ENCODE results near the gene CCNF. TPM values are rescaled to one million over a fixed set of nuclear protein-coding genes. Genes with fewer than 3 reads are reported as not detected.

The CCNF gene
- polyA plus RNA-seq, 1 donor from 2014 or later, result 5.2 TPM

GRCh38 chr16:2452650-2453049, 23.4 kb downstream of the CCNF start:
- no peaks in the 10 kb centered on the region for H3F3A ChIP-seq (ENCODE audit: insufficient read depth, low read length, poor library complexity, severe bottlenecking)
- H3K27ac ChIP-seq (ENCODE audit: low read length), result no peak overlapping the region
- TF ChIP-seq REST (IDR thresholded peaks at IDR 0.05; ENCODE audit: borderline replicate concordance), result no peak
- no peaks in the 10 kb centered on the region for H3K36me3 ChIP-seq (ENCODE audit: insufficient read depth, low read length)
- no peaks in the 10 kb centered on the region for H3K27me3 ChIP-seq (ENCODE audit: insufficient read depth, low read depth, low read length)
- no peak overlapping the region for H3K9ac ChIP-seq (ENCODE audit: low read length)
- no peak overlapping the region for H3K4me3 ChIP-seq (ENCODE audit: low read length)
- H3K9me3 ChIP-seq (ENCODE audit: low read length), result no peaks in the 10 kb centered on the region
- H3K79me2 ChIP-seq (replicated peaks; ENCODE audit: insufficient read depth, low read length), result no peaks in the 10 kb centered on the region
- H4K20me1 ChIP-seq (ENCODE audit: insufficient read depth), result no peaks in the 10 kb centered on the region
- H2AFZ ChIP-seq (ENCODE audit: low read depth, low read length), result no peak overlapping the region
- no peaks in the 10 kb centered on the region for H3K9me2 ChIP-seq (ENCODE audit: insufficient read depth, low read length)
- no peak overlapping the region for H3K4me2 ChIP-seq (ENCODE audit: low read length)

- H3K36me3 ChIP-seq (ENCODE audit: insufficient read depth, low read length), result no peaks in the 10 kb centered on the region
- H4K20me1 ChIP-seq (ENCODE audit: insufficient read depth), result no peaks in the 10 kb centered on the region
- H3K9ac ChIP-seq (ENCODE audit: low read length), result no peak overlapping the region
- no peaks in the 10 kb centered on the region for H3K9me3 ChIP-seq (ENCODE audit: low read length)
- H2AFZ ChIP-seq (ENCODE audit: low read depth, low read length), result no peak overlapping the region
- H3K9me2 ChIP-seq (ENCODE audit: insufficient read depth, low read length), result no peaks in the 10 kb centered on the region
- H3K4me3 ChIP-seq (ENCODE audit: low read length), result no peak overlapping the region
- H3K4me2 ChIP-seq (ENCODE audit: low read length), result no peak overlapping the region
- H3K27me3 ChIP-seq (ENCODE audit: insufficient read depth, low read depth, low read length), result no peaks in the 10 kb centered on the region
- no peak overlapping the region for H3K27ac ChIP-seq (ENCODE audit: low read length)
- H3F3A ChIP-seq (ENCODE audit: insufficient read depth, low read length, poor library complexity, severe bottlenecking), result no peaks in the 10 kb centered on the region
- H3K79me2 ChIP-seq (replicated peaks; ENCODE audit: insufficient read depth, low read length), result no peaks in the 10 kb centered on the region
- TF ChIP-seq MXI1 (conservative IDR thresholded peaks at IDR 0.05; ENCODE audit: poor library complexity, severe bottlenecking) (no peak), REST (IDR thresholded peaks at IDR 0.05; ENCODE audit: borderline replicate concordance) (no peak), POLR2AphosphoS5 (IDR thresholded peaks at IDR 0.05) (no peak), TAF1 (IDR thresholded peaks at IDR 0.05; ENCODE audit: low read depth) (no peak), EP300 (conservative IDR thresholded peaks at IDR 0.05; ENCODE audit: poor library complexity, severe bottlenecking) (no peak), EZH2 (IDR thresholded peaks at IDR 0.05; ENCODE audit: borderline replicate concordance, insufficient read depth, low read length, poor library complexity, severe bottlenecking) (no peak), SMC3 (conservative IDR thresholded peaks at IDR 0.05; ENCODE audit: poor library complexity) (no peak), RAD21 (conservative IDR thresholded peaks at IDR 0.05) (no peak), CTCF (IDR thresholded peaks at IDR 0.05; ENCODE audit: poor library complexity, severe bottlenecking) (no peak)
Measured at GRCh38 chr16:2455081-2455845, 26.0 kb downstream of the CCNF start.
